GM12801 (cell line): ENCODE measurements around the gene TBC1D5.

Experiments
- CTCF ChIP-seq: IDR thresholded peaks from one replicate; pipeline ENCODE4 v1.5.1; 2011; ENCODE audit warnings: control low read depth; ENCODE audit not compliant: insufficient read length; ENCODE audit errors: extremely low read depth

TBC1D5 gene

GRCh38 chr3:17709236-17709810 is 33.1 kb downstream of the TBC1D5 start:
- TF ChIP-seq CTCF, result no peak

GRCh38 chr3:17707813-17708543 is 34.5 kb downstream of the TBC1D5 start:
- TF ChIP-seq CTCF, result no peak

GRCh38 chr3:17687566-17687965 is 54.9 kb downstream of the TBC1D5 start:
- TF ChIP-seq CTCF, result no peak

- TF ChIP-seq CTCF, result no peak
Measured at GRCh38 chr3:17686613-17687012, 55.8 kb downstream of the TBC1D5 start.

GRCh38 chr3:17683542-17684207 is 58.8 kb downstream of the TBC1D5 start:
- TF ChIP-seq CTCF, result no peak

GRCh38 chr3:17680530-17680929 is 61.9 kb downstream of the TBC1D5 start:
- TF ChIP-seq CTCF, result no peak

GRCh38 chr3:17678116-17678741 is 64.2 kb downstream of the TBC1D5 start:
- TF ChIP-seq CTCF, result no peak
